ENCODE data around the gene C6orf62.

DNA sequence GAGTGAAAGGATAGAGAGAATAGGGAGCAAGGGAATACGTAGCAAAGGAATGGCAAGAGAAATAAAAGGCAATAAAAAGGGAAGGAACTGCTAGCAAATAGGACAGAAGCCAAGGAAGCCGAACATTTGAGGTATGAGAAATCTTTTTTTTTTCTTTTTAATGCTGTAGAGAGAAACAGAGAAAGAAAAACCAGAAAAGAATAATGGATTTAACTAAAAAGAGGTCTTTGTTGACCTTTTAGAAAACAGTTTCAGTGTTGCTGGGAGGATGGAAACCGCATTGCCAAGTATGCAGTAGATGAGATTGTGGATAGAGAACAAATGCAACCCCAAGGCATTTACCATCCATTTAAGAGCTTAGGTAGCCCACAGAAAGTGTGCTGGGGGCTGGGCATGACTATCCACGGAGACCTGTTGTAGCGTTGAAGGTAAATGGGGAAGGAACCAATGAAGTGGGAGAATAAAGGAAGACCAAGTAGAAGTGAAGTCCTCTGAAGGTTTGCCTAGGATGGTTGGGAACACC is 23.3 kb upstream of the C6orf62 start:
- TF ChIP-seq POLR2A (IDR thresholded peaks at IDR 0.05; ENCODE audit: low read depth, low read length) (no peak), TAF1 (IDR thresholded peaks at IDR 0.05; ENCODE audit: borderline replicate concordance, low read depth, low read length) (no peak), POLR2AphosphoS5 (IDR thresholded peaks at IDR 0.05; ENCODE audit: low read depth, low read length) (no peak)

All from GM12892 (cell line).